Activated CD8-positive, alpha-beta memory T cell treated with anti-CD3 and anti-CD28 coated beads for 4 hours (primary cell): Measurements from ENCODE around the gene PDS5A.
"Not testable (repeated sequence)": the region's sequence is repeated elsewhere in the genome, so short reads cannot be mapped to it uniquely, and the experiment has no call there.

Experiments used
- DNase-seq, 2 donors: peaks; one replicate each; pipeline ENCODE4 v3.0.0-alpha.2; 2020; ENCODE audit warnings: low read depth in 2 of 2

The PDS5A gene

DNA sequence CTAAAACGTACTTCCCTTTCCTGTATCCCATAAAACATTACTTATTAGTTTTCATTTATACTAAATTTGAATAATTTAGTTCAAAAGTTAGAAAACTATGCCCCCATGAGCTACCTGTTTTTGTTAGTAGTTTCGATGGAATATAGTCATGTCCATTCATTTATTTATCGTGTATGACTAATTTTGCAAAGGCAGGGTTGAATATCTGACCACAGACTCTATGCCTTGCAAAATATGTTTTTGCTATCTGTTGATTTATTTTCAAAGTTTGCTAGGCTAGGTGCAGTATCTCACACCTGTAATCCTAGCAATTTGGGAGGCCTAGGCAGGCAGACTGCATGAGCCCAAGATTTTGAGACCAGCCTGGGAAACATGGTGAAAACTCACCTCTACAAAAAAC, 78.4 kb downstream of the PDS5A start:
- DNase-seq = no peak

DNA sequence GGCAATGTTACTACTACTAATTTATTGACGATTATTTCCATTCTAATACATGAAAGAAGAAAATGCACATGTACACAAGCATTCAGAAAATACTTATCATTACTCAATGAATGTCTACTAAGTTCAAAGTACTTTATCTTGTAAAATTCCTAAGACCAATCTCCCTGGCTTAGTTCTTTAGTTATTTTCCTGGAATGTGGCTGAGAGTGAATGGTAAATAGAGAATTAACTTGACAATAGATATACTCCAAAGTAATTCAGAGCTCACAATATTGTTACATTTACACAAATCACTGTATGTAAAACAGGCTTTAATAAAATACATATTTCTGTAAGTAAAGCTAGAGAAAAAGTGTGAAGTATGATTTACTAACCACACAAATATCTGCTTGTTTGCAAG, 79.7 kb downstream of the PDS5A start:
- no peak for DNase-seq

DNA sequence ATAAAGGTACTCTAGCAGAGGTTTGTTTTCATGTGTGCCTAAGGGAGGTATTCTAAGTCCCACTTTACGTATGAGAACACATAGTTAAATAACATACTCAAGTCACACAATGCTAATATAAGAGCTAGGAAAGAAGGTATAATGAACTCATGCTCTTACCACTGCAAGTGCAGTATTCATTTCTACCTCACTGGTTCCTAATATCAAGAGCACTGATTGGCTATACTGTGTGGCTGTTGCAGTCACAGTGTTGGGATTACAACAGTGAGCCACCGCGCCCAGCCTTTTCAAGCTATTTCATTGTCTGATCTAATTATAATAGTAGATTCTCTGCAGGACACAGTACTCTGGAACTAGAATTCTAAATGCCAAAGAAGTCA, 84.0 kb downstream of the PDS5A start:
- DNase-seq = no peak

DNA sequence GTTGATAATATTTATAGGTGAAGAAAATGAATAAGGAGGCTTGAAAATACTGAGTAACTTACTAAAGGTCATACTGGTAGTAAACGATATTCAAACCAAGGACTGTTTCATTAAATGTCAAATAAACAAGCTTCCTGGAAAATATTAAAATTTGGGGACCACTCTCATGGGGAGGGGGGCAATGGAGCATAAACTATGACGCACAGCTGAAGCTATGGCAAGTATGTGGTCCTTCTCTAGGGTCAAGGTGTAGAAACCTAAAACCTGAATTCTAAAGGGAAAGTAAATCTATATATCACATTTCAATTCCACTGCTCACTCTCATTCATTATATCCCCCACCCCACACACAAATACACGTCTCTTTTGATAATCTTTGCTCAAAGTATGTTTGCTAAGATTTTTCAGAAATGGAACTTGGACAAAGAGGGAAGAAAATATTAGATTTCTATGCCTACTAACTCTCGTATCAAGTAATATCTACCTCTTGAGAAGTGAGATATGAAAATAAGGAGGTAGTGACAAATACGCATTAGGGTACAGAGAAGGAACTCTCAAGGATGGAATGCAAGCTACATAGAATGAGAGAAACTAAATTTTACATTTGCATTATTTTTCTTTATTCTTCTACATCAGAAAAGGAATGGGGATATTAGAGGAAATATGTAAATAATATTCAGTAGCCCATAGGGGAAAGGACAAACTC, 84.6 kb downstream of the PDS5A start:
- no peak for DNase-seq

DNA sequence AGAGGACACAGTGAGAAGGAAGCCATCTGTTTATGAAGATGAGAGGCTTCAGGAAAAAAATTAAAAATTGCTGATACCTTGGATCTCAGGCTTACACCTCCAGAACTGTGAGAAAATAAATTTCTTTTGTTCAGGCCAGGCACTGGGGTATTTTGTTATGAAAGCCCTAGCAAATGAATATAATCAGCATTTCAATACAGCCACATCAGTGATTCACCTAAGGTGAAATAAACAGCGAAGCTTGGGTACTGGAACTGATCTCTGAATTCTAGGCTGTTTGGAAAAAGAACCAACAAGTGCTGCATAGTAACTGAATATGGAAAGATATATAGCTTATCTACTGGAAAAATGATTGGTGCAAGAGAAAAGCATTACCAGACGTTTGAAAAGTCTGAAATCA, 88.5 kb downstream of the PDS5A start:
- no peak for DNase-seq

DNA sequence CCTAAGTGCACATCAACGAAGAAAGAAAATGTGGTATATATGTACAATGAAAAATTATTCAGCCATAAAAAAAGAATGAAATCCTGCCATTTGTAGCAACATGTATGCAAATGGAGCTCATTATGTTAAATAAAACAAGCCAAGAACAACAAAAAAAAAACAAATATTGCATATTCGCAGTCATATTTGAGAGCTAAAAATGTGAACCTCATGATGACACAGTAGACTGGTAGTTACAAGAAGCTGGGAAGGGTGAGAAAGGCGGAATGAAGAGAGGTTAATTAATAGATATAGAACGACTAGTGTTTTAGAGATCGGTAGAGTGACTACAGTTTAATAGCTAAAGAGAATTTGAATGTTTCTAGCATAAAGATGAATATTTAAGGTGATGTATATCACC, 89.2 kb downstream of the PDS5A start:
- no peak for DNase-seq

DNA sequence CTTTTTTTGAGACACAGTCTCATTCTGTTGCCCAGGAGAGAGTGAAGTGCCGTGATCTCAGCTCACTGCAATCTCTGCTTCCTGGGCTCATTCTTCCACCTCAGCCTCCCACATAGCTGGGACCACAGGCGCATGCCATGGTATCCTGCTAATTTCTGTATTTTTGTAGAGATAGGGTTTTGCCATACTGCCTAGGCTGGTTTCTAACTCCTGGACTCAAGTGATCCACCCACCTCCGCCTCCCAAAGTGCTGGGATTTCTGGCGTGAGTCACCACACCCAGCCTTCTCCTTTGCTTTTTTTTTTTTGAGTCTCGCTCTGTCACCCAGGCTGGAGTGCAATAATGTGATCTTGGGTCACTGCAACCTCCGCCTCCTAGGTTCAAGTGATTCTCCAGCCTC, 94.1 kb downstream of the PDS5A start:
- DNase-seq = no peak

DNA sequence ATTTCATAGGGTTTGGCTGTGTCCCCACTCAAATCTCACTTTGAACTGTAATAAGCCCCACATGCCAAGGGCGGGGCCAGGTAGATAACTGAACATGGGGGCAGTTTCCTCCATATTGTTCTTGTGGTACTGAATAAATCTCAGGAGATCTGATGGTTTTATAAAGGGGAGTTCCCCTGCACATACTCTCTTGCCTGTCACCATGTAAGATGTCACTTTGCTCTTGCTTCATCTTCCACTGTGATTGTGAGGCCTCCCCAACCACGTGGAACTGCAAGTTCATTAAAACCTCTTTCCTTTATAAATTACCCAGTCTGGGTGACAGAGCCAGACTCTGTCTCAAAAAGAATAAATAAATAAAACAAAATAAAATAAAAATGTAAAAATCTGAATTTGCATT, 95.9 kb downstream of the PDS5A start:
- no peak for DNase-seq

DNA sequence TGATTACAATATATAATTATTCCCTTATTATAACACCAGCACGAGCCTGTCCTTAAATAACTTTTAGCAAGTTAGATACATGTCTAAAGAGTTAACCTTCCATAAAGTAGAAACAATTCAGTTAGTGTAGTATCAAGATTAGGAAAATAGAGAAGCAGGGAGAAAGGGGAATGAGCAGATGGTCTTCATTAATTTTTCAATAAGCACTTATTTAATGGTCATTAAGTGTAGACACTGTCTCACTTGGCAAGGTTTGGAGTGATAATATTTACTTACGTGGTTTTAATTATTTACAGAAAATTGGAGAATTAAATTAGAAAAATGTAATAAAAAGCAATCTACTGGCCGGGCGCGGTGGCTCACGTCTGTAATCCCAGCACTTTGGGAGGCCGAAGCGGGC, 99.7 kb downstream of the PDS5A start:
- no peak for DNase-seq

DNA sequence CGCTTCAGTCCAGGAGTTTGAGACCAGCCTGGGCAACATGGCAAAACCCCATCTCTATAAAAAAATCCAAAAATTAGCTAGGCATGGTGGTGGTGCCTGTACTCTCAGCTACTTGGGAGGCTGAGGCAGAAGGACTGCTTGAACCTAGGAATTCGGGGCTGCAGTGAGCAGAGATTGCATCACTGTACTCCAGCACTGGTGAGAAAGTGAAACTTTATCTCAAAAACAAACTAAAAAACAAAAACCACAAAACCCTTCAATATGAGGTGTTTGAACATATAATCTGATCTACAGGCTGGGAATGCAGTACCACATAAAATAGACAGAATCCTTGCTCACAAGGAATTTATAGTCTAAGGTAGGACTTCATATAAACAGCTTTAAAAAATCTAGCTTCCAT, 103.9 kb downstream of the PDS5A start:
- no peak for DNase-seq

DNA sequence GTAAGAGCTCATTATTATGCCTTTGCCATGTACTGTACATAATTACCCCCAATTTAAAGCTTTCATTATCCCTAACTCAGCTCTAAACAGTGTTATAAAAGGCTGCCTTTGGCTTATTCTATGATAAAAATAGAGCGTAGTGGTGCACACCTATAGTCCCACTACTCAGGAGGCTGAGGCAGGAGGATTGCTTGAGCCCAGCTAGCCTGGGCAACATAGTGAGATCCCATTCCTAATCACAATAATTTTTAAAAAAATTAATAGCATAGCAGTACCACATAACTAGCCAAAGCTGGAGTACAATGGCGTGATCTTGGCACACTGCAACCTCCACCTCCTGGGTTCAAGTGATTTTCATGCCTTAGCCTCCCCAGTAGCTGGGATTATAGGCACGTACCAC, 112.4 kb downstream of the PDS5A start:
- no peak for DNase-seq

DNA sequence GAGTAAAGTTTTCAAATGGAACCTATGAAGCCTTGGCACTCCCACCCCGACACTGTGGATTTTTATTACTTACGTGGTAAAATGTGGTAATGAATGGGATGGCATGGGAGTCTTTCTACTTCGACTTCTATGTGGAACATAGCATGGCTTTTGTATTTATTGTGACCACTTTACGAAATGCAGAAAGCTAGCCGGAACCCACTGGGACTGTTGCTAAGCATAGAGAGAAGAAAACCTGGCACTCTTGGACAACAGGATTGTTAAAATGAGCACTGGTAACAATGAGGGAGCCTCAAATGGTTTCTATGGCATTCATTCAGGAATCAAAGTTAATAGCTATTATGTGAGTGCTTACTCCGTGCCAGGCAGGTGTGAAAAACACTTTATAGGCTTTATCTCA, 113.3 kb downstream of the PDS5A start:
- no peak for DNase-seq

DNA sequence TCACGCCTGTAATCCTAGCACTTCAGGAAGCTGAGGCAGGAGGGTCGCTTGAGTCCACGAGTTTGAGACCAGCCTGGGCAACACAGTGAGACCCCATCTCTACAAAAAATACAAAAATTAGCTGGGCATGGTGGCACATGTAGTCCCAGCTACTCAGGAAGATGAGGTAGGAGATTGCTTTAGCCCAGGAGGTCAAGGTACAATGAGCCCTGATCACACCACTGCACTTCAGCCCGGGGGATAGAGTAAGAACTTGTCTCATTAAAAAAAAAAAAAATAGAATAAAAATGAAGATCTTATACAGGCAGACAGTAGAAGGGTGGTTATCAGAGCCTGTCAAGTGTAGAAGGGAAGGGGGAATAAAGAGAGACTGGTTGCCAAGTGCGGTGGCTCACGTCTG, 116.9 kb downstream of the PDS5A start:
- DNase-seq = no peak

DNA sequence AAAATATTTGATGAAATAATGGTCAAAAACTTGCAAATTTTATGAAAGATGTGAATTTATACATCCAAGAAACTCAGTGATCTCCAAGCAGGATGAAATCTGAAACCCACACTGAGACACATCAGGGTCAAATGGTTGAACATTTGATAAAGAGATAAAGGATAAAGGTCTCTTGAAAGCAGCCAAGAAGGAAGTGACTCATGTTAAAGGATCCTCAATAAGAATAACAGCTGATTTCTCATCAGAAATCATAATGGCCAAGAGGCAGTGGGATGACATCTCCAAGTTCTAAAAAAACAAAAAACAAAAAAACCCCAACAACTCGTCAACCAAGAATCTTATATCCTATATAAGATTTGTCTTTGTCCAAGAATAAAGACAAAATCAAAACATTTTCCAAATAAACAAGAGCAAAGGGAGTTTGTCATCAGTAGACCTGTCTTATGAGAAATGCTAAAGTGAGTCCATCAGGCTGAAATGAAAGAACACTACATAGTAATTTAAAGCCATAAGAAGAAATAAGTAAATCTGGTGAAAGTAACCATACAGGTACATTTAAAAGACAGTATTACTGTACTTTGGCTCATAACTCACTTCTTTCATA, 121.7 kb downstream of the PDS5A start:
- DNase-seq = no peak

DNA sequence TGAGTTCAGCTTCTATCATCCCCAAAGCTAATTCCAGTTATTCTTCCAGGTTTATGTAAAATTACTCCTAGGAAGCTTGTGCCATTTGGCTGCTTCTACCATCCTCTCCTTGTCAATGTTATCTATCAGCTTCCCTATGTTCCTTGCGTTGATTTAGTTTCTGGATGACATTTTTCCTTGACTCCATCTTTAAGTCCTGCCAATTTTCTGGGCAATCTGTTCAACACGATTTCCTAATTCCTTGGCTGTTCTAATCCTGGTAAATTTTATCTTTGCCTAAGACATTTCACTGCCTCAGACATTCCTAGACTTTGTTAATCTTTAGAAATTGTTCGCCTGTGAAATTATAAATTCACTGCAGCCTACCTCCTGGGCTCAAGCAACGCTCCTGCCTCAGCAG, 125.1 kb downstream of the PDS5A start:
- DNase-seq = no peak

DNA sequence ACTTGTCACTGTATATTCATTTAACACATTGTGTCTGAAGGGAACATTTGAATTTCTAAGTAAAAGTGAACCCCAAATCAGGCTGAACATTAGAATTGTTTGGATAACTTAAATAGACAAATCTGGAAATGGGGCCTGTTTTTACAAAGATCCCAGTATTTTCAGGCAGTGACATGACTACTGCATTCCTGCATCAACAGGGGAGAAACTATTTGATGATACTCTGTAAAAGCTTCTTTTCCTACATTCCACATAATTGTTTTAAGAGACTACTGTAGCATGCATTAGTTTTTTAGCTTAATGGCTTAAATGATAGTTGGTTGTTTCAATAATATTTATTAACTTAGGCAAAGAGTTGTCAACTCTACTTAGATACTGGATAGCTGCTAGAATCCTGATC, 127.0 kb downstream of the PDS5A start:
- no peak for DNase-seq

DNA sequence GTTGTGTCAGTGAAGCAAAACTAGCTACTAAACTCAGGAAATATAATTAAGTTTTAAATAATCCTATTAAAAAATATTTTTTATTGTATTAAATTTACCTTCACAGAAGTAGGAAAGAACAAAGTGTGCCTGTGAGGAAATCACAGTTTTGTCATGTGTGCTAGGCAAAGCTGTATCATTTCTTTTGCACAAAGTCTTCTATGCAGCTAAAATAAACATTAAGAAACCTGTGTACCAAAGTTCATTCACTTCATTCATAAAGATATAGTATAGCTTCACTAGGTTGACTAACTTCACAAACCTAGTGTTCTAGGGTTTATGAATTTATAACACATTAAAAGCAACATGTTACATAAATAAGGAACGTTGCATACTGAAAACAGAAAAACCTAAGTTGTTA, 131.0 kb downstream of the PDS5A start:
- no peak for DNase-seq

DNA sequence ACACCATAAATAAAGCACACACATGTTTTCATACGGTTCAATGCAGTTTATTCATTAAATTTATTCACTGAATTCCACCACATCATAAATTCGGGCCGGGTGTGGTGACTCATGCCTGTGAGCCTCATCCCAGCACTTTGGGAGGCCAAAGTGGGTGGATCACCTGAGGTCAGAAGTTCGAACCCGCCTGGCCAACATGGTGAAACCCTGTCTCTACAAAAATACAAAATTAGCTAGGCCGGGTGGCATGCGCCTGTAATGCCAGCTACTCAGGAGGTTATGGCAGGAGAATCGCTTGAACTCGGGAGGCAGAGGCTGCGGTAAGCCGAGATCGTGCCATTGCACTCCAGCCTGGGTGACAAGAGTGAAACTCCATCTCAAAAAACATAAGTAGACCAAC, 131.6 kb downstream of the PDS5A start:
- DNase-seq = no peak

DNA sequence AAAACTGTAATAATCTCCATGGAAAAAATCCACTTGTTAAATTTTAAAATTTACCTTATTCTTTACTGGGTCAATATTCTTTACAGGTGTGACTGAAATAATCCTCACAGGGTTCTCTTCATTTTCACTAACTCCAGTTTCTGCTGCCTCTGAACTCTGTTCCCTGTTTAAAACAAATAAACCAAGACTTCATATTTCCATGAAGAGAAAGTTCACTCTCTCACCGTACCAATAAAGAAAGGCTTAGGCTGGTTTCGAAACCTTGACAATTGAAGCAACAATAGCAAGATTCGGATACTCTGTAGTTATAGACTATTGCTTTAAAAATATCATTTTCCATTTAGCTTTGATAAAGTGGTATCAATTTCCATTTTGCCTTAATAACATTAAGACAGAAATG, 135.8 kb downstream of the PDS5A start:
- DNase-seq = no peak

DNA sequence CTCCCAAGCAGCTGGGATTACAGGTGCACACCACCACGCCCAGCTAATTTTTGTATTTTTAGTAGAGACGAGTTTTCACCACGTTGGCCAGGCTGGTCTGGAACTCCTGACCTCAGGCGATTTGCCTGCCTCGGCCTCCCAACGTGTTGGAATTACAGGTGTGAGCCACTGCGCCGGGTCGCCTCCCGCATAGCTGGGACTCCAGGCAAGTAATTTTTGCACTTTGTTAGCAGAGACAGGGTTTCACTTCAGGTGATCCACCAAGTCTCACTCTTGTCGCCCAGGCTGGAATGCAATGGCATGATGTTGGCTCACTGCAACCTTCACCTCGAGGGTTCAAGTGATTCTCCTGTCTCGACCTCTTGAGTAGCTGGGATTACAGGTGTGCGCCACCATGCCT, 137.2 kb downstream of the PDS5A start:
- DNase-seq = not testable (repeated sequence)

DNA sequence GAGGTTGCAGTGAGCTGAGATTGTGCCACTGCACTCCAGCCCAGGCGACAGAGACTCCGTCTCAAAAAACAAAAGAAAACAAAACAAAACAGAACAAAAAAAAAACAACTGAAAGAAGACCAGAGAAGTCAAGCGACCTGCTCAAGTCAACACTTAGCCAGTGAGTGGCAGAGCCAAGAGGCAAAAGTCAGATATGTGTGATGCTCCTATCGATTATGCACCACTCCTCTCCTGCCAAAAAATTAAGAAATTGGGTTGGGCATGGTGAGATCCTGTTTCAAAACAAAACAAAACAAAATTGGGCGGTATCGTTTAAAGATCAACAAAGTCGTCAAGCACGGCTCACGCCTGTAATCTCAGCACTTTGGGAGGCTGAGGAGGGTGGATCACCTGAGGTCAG, 137.7 kb downstream of the PDS5A start:
- DNase-seq = no peak

DNA sequence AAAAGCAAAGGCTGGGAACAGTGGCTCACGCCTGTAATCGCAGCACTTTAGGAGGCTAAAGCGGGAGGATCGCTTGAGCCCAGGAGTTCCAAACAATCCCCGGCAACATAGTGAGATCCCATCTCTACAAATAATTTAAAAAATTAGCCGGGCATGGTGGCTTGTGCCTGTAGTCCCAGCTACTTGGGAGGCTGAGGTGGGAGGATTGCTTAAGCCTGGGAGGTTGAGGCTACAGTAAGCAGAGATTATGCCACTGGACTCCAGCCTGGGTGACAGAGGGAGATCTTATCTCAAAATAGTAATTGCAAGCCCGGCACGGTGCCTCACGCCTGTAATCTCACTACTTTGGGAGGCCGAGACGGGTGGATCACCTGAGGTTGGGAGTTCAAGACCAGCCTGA, 139.3 kb downstream of the PDS5A start:
- DNase-seq = not testable (repeated sequence)

DNA sequence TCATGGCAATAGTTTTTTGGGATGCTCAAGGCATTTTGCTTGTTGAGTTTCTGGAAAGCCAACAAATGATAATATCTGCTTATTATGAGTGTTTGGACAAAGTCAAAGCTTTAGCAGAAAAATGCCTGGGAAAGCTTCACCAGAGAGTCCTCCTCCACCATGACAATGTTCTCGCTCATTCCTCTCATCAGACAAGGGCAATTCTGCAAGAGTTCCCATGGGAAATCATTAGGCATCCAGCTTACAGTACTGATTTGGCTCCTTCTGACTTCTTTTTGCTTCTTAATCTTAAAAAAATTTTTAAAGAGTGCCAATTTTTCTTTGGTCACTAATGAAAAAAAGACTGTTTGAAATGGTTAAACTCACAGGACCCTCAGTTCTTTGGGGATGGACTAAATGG, 143.4 kb downstream of the PDS5A start:
- DNase-seq = no peak

DNA sequence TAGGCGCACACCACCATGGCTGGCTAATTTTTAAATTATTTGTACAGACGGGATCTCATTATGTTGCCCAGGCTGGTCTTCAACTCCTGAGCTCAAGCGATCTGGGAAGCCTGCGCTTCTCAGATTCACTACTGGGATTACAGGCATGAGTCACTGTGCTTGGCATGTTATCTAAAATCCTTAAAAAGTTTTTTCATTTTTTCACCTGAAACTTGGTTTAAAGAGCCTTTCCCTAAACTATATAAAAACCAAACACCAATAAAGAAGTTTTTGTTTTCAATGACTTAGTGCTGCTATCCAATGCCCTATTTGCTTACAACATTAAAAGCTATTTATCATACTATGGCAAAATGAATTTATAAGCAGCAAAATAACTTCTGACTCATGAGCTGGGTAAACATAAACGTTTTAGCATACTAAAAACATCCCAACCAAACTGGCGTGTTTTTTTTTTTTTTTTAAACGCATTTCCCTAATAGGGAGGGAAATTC, 151.9 kb downstream of the PDS5A start:
- DNase-seq = no peak
